Measurements from ENCODE around the gene THAP4. TPM values are rescaled to one million over a fixed set of nuclear protein-coding genes. Genes with fewer than 3 reads are reported as not detected.

Gene THAP4
- total RNA-seq, 1 donor, result 36.7 TPM

DNA sequence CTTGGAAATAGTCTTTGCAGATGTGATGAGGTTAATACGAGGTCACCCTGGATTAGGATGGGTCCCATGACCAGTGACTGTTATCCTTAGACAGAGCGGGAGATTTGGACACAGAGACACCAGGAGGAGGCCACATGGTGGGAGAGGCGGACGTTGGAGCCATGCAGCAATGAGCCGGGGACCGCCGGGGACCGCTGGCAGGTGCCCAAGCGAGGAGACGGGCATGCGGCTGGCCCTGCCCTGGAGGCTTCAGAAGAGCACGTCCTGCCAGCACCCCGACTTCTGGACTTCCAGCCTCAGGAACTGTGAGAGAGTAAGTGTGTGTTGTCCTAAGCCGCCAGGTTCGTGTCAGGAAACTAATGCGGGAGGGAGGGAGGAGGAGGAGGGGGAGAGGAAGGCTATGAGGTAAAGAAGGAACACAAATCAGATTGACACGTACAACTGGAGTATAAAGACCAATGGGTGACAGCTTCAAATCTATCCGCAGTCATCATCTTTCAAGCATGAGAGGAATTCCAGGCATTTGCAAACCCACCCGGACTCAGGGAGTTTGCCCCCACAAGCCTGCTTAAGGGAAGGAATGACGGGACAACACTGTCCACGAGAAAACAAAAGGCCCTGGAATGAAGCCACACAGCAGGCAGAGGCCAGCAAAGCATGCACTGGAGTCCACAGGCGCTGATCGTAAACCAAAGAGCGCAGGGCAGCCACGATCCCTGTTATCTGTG lies 90.0 kb downstream of the THAP4 start:
- DNase-seq (ENCODE audit: low read depth), result peak; percentile 79
- no peak overlapping the region for H3K4me3 ChIP-seq (ENCODE audit: low read depth, low read length)
- TF ChIP-seq, protein P1, sequence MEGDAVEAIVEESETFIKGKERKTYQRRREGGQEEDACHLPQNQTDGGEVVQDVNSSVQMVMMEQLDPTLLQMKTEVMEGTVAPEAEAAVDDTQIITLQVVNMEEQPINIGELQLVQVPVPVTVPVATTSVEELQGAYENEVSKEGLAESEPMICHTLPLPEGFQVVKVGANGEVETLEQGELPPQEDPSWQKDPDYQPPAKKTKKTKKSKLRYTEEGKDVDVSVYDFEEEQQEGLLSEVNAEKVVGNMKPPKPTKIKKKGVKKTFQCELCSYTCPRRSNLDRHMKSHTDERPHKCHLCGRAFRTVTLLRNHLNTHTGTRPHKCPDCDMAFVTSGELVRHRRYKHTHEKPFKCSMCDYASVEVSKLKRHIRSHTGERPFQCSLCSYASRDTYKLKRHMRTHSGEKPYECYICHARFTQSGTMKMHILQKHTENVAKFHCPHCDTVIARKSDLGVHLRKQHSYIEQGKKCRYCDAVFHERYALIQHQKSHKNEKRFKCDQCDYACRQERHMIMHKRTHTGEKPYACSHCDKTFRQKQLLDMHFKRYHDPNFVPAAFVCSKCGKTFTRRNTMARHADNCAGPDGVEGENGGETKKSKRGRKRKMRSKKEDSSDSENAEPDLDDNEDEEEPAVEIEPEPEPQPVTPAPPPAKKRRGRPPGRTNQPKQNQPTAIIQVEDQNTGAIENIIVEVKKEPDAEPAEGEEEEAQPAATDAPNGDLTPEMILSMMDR (IDR thresholded peaks at IDR 0.05; ENCODE audit: insufficient read depth, low read depth, low read length), result no peak

DNA sequence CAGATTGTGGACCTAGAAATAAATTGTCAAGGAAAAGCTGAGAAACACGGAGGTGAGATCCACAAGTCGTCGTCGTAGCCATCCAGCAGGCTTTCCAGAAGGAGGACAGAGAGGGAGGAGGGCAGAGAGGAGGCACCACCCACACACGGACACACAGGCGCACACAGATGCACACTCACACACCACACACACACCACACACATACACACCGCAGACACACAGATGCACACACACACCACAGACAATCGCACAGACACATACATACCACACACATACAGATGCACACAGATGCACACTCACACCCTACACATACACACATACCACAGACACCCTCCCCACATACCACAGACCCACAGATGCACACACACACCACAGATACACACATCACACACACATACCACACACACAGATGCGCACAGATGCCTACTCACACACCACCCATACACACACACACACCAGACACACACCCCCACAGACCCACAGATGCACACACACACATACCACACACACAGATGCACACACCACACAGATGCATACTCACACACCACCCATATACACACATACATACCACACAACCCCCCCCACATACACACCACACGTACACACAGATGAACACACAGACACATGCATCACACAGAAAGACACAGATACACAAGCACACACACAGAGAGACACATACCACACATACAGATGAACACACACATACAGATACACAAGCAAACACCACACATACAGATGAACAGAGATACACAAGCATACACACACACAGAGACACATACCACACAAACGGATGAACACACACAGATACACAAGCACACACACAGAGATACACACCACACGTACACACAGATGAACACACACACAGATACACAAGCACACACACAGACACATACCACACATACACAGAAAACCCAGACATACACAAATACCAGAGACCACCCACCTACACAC lies 91.2 kb downstream of the THAP4 start:
- TF ChIP-seq, protein P1 (IDR thresholded peaks at IDR 0.05; ENCODE audit: insufficient read depth, low read depth, low read length), result no peak
- no peak for DNase-seq (ENCODE audit: low read depth)
- no peak overlapping the region for H3K4me3 ChIP-seq (ENCODE audit: low read depth, low read length)

DNA sequence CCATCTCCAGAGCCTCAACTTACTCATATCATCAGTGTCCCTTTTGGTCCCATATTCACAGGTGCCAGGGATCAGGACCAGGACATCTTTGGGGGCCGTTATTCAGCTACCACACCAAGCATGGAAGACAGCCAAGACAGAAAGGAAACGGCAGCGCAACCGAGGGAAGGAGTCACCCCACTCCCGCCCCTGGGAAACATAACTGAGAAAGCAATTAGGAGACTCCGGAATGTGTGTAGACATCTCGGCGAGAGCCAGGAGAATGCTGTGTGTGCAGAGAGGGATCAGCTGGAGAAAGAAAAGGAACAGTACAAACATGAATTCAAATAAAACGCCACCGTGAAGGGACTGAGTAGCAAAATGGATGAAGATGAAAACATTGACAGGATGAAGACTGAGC lies 91.9 kb downstream of the THAP4 start:
- no peak overlapping the region for H3K4me3 ChIP-seq (ENCODE audit: low read depth, low read length)
- TF ChIP-seq, protein P1 (IDR thresholded peaks at IDR 0.05; ENCODE audit: insufficient read depth, low read depth, low read length), result no peak
- DNase-seq (ENCODE audit: low read depth), result peak; percentile 71

DNA sequence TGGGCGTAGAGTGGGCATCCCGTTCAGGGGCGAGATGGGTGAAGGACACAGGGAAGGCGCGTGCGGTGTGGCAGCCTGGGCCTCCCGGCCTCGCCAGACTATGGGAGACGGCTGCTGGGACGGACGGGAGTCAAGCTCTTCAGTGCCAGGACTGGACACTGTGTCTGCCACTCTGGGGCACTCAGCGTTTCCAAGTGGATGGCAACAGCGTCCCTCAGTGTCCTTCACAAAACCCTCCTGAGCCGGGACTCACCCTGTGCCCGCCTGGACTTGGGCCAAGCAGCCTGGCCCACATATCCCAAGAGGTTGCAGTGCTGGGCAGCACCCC lies 94.7 kb downstream of the THAP4 start:
- no peak overlapping the region for H3K4me3 ChIP-seq (ENCODE audit: low read depth, low read length)
- TF ChIP-seq, protein P1 (IDR thresholded peaks at IDR 0.05; ENCODE audit: insufficient read depth, low read depth, low read length), result no peak
- DNase-seq (ENCODE audit: low read depth), result no peak

DNA sequence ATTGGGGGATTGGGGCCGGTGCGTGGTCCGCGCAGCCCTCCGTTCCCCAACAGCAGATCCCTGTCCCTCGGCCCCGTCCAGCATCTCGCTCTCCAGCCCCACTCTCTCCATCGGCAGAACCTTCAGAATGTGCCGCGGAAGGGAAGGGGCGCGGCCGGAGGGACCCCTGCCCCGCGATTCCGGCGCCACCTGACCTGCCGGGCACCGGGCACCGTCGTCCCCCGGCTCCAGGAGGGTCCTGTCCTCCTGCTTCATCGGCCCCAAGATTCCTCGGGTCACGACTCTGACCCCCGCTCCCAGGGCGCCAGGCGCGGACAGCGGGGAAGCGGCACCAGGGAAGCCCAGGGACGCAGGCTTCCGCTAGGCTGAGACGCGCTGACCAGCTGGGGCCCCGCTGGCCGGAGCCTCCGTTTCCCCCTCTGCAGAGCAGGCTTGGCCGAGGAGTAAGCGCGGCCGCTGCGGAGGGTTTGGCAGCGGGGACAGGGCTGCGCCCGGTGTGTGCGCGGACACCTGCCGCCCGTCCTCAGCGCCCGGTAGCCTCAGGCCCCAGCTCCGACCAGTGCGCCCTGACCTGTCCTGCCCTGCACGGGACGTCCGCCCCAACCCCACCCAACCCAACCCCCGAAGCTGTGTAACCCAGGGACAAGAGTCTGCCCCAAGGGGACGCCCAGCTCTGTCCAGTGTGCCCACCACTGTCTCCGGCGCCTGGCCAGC lies 95.2 kb downstream of the THAP4 start:
- peak overlapping the region; percentile 48 for H3K4me3 ChIP-seq (ENCODE audit: low read depth, low read length)
- TF ChIP-seq, protein P1 (IDR thresholded peaks at IDR 0.05; ENCODE audit: insufficient read depth, low read depth, low read length), result no peak
- DNase-seq (ENCODE audit: low read depth), result no peak

DNA sequence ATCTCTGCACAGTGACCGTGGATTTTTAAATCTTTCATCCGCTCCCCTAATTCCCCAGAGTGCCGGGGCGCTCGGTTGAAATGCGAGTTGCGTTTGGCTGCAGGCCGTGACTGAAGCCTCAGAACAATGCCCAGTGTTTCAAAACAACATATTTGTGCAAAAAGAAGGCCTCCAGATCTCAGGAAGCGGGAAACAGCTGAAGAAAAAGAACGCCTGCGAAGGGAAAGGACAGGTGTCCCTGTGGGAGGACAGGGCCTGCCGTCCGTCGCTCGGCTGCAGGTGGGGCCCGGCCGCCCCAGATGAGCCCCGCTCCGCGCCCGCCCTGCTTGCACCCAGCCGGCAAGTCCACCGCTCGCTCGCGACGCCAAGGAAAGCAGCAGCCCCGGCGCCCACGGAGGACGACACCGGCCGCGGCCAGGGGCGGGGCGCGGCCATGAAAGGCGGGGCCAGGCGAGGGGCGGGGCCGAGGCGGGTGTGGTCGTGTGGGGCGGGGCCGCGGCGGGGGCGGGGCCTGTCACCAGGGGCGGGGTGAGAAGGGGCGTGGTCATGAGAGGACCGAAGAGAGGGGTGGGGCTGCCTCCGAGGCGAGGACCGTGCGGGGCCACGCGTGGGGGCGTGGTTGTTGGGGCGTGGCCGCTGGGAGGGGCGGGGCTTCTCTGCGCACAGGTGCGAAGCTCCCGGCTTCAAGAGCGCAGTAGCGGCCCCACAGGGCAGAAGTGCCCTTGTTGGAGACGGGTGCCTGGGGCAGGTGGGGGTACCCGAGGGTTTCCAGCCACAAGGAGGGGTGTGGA lies 96.0 kb downstream of the THAP4 start:
- DNase-seq (ENCODE audit: low read depth), result peak; percentile 65
- TF ChIP-seq, protein P1 (IDR thresholded peaks at IDR 0.05; ENCODE audit: insufficient read depth, low read depth, low read length), result no peak
- H3K4me3 ChIP-seq (ENCODE audit: low read depth, low read length), result peak overlapping the region; percentile 53
